OCI-LY7 (cell line): ENCODE results near the gene GOT2. TPM values are rescaled to one million over a fixed set of nuclear protein-coding genes. Genes with fewer than 3 reads are reported as not detected.

Source experiments
- BruUV-seq: library from RNA; stranded (reverse); fragments of 400-500 nt; replicated peaks from 2 replicates; lab custom pipeline; 2021; lab: Mats Ljungman, UMichigan
- CTCF ChIA-PET: fragments of 300-600 bp; sonication (Branson Sonifier 250); formaldehyde crosslinking; loops from one replicate; lab custom pipeline; 2022; ENCODE audit warnings: antibody characterized with exemption; ENCODE audit not compliant: unreplicated experiment; lab: Charles Lee
- POLR2A ChIA-PET: fragments of 300-600 bp; sonication (Branson Sonifier 250); formaldehyde crosslinking; loops from one replicate; lab custom pipeline; 2022; ENCODE audit warnings: antibody characterized with exemption; lab: Charles Lee
- DNase-seq: peaks from one replicate; pipeline ENCODE4 v3.0.0-alpha.2; 2015; ENCODE audit warnings: low spot score
- H2AFZ ChIP-seq: fragments of 200-600 bp; sonication (generic), shearing (Covaris generic); 2 replicates; pipeline ENCODE4 v1.6.1; 2014; ENCODE audit warnings: mild to moderate bottlenecking, antibody characterized with exemption, low read length, moderate library complexity
- H3K27ac ChIP-seq: fragments of 200-600 bp; sonication (generic); 2 replicates; pipeline ENCODE4 v1.5.1; 2014; ENCODE audit warnings: mixed run types, low read depth, mild to moderate bottlenecking, moderate library complexity, low read length, inconsistent platforms; ENCODE audit not compliant: poor library complexity, severe bottlenecking
- H3K36me3 ChIP-seq: fragments of 200-600 bp; sonication (generic); 2 replicates; pipeline ENCODE4 v1.6.1; 2014; ENCODE audit warnings: mild to moderate bottlenecking, antibody characterized with exemption, low read length, moderate library complexity, mixed read lengths; ENCODE audit not compliant: insufficient read depth
- H3K4me1 ChIP-seq: fragments of 200-600 bp; sonication (generic); 2 replicates; pipeline ENCODE4 v1.5.1; 2014; ENCODE audit warnings: mild to moderate bottlenecking, low read length; ENCODE audit not compliant: insufficient read depth, poor library complexity, severe bottlenecking
- H3K4me2 ChIP-seq: fragments of 200-600 bp; sonication (generic); 2 replicates; pipeline ENCODE4 v1.6.1; 2014; ENCODE audit warnings: mild to moderate bottlenecking, low read length
- H3K4me3 ChIP-seq: fragments of 200-600 bp; sonication (generic); 2 replicates; pipeline ENCODE4 v1.5.1; 2014; ENCODE audit warnings: mild to moderate bottlenecking, low read depth, low read length; ENCODE audit not compliant: poor library complexity, severe bottlenecking
- H3K79me2 ChIP-seq: fragments of 200-600 bp; sonication (generic); 2 replicates; pipeline ENCODE4 v1.6.1; 2016; ENCODE audit warnings: low read depth, mild to moderate bottlenecking, low read length, moderate library complexity, mixed read lengths; ENCODE audit not compliant: insufficient read depth
- H3K9me2 ChIP-seq: fragments of 200-600 bp; sonication (generic); 2 replicates; pipeline ENCODE4 v1.6.1; 2016; ENCODE audit warnings: mild to moderate bottlenecking, low read length, mixed read lengths; ENCODE audit not compliant: insufficient read depth
- H3K9me3 ChIP-seq: fragments of 200-600 bp; sonication (generic); 2 replicates; pipeline ENCODE4 v1.6.1; 2014; ENCODE audit warnings: mild to moderate bottlenecking, mixed run types, low read length, mixed read lengths
- H4K20me1 ChIP-seq: fragments of 200-600 bp; sonication (generic); 2 replicates; pipeline ENCODE4 v1.6.1; 2014; ENCODE audit warnings: mild to moderate bottlenecking, antibody characterized with exemption, low read length, moderate library complexity, mixed read lengths; ENCODE audit not compliant: insufficient read depth
- EZH2phosphoT487 ChIP-seq: fragments of 200-600 bp; sonication (generic); IDR thresholded peaks from 2 replicates; pipeline ENCODE4 v1.6.1; 2018; ENCODE audit warnings: low read depth, borderline replicate concordance, mild to moderate bottlenecking, mixed run types, antibody characterized with exemption, low read length, moderate library complexity, mixed read lengths
- intact Hi-C: fragments of 100-400 bp; cut with micrococcal nuclease; formaldehyde crosslinking; loops from one replicate; pipeline ENCODE4 v1.10.0; 2022; ENCODE audit not compliant: unreplicated experiment
- total RNA-seq, 2 experiments: library from RNA; depleted of rRNA in 1 of 2; stranded (reverse); fragments of >200 nt in 1 of 2; shearing (Covaris generic) in 1 of 2; gene quantifications; 2 replicates each; pipeline ENCODE4 v1.2.3, GENCODE V29; 2014 to 2022
- TF ChIP-seq, protein P1 (sequence below): fragments of 200-600 bp; sonication (generic); conservative IDR thresholded peaks from 2 replicates; pipeline ENCODE4 v1.5.1; 2014; ENCODE audit warnings: mild to moderate bottlenecking, antibody characterized with exemption, low read length, moderate library complexity, mixed read lengths

The GOT2 gene
- total RNA-seq, 2 experiments from 2014 or later: 104 to 280 TPM

DNA sequence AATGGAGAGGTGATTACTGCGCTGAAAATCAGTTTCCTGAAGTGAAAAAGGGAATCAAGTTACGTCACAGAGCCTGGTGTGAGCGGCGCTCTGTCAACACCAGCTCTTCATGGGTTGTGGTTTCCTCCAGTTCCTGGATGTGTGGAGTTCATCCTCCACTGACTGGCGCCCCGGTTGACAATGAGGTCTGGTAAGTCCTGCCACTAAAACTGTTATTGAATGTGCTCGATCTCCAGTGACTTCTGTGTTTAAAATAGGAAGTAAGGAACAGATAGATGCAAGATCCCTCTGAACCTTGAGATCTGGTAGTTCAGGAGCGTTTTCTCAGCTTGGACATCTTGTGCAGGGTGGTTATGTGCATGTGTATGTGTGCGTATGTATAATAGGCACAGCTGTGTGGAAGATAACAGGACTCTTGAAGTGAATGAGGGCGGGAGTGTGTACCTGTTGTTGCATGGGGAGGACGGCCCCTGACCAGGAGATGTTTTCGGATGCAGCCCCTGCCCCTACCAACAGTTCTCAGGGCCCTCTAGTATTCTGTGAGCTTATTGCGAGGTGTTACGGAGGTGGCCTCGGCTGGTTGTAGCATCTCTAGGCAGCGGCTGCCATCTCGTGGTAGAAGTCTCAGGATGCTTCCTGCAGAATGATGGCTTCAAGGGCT, 22.0 kb upstream of the GOT2 start:
- Histone ChIP-seq H3K4me1 (peaks cover 8% of the 10 kb centered on the region), H3K27ac (no peak overlapping the region), H3K9me3 (no peaks in the 10 kb centered on the region), H3K79me2 (no peaks in the 10 kb centered on the region), H2AFZ (peak overlapping the region; percentile 95), H4K20me1 (no peaks in the 10 kb centered on the region), H3K36me3 (no peaks in the 10 kb centered on the region), H3K9me2 (no peaks in the 10 kb centered on the region), H3K4me2 (peak overlapping the region; percentile 46), H3K4me3 (peak overlapping the region; percentile 5)
- intact Hi-C loops: loop anchor here (1.0 to 5.0 kb wide), 5 partner anchors 78 to 420 kb away; no protein-coding TSS in a partner anchor
- ChIA-PET CTCF (interaction anchor here (0.5 to 1.3 kb wide), 12 partner anchors 17 to 568 kb away, joined by 3 to 14 read pairs (median 3); partner anchors contain the start of gene SLC38A7), POLR2A (interaction anchor here (0.6 to 1.5 kb wide), 7 partner anchors 16 to 420 kb away, joined by 3 to 6 read pairs (median 3); partner anchors contain the start of genes CNOT1 and SLC38A7)
- TF ChIP-seq, protein P1, sequence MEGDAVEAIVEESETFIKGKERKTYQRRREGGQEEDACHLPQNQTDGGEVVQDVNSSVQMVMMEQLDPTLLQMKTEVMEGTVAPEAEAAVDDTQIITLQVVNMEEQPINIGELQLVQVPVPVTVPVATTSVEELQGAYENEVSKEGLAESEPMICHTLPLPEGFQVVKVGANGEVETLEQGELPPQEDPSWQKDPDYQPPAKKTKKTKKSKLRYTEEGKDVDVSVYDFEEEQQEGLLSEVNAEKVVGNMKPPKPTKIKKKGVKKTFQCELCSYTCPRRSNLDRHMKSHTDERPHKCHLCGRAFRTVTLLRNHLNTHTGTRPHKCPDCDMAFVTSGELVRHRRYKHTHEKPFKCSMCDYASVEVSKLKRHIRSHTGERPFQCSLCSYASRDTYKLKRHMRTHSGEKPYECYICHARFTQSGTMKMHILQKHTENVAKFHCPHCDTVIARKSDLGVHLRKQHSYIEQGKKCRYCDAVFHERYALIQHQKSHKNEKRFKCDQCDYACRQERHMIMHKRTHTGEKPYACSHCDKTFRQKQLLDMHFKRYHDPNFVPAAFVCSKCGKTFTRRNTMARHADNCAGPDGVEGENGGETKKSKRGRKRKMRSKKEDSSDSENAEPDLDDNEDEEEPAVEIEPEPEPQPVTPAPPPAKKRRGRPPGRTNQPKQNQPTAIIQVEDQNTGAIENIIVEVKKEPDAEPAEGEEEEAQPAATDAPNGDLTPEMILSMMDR: peak; percentile 97
- TF ChIP-seq EZH2phosphoT487: no peak
- DNase-seq: peak; percentile 88
- no TSS peak for BruUV-seq

DNA sequence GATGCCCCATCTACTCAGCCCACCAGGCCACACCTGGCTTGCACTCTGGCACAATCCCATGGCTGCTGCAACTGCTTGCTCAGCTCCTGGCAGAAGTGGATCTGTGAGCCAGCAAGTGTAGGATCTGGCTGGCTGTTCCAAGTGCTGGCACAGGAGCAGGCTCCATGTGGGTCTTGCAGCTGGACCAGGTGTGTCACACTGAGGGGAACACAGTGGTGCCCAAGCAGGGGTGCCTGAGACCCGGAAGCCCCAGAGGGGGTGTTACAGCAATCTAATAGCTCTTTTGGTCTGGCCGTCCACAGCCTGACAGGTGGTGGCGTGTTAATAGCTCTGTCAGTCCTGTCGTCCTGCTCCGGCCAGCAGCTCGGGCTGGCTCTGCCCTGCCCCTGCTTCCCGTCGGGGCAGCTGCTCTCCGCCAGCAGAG, 19.6 kb upstream of the GOT2 start:
- no peak for TF ChIP-seq EZH2phosphoT487
- TF ChIP-seq, protein P1: no peak
- no peaks in the 10 kb centered on the region for H3K79me2 ChIP-seq
- H3K4me1 ChIP-seq: peaks cover 8% of the 10 kb centered on the region
- H3K27ac ChIP-seq: no peak overlapping the region
- no peak overlapping the region for H3K4me2 ChIP-seq
- no peak overlapping the region for H3K4me3 ChIP-seq
- no peaks in the 10 kb centered on the region for H3K36me3 ChIP-seq
- POLR2A ChIA-PET: interaction anchor here (0.9 kb wide), 1 partner anchor 17 kb away, joined by 3 read pairs; no protein-coding TSS in a partner anchor
- BruUV-seq: no TSS peak
- no peak overlapping the region for H2AFZ ChIP-seq
- H4K20me1 ChIP-seq: no peaks in the 10 kb centered on the region
- no peak for DNase-seq
- no peaks in the 10 kb centered on the region for H3K9me2 ChIP-seq
- intact Hi-C loops: no loop called here
- CTCF ChIA-PET: no interaction called here
- no peaks in the 10 kb centered on the region for H3K9me3 ChIP-seq

DNA sequence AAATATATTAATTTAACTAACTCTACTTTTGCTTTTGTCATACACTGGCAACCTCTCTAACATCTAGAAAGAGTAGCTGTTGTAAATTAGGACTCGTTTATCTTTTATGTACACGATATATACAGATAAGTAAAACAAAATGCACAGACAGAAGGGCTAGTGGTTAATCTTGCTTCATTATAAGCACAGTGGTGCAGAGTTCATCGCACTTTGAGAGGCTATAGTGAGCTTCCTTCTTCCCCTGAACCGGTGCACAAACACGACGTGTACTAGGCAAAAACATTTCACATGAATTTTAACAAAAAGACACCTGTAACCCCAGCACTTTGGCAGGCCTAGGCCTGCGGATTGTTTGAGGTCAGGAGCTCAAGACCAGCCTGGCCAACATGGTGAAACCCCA, 10.4 kb upstream of the GOT2 start:
- intact Hi-C loops: no loop called here
- POLR2A ChIA-PET: interaction anchor here (0.6 to 1.0 kb wide), 3 partner anchors 12 to 109 kb away, joined by 3 read pairs; no protein-coding TSS in a partner anchor

More for the DNA sequence above, 10.4 kb upstream of the GOT2 start:
- CTCF ChIA-PET: no interaction called here
- DNase-seq: no peak
- no TSS peak for BruUV-seq
- no peaks in the 10 kb centered on the region for H3K4me1 ChIP-seq
- no peaks in the 10 kb centered on the region for H3K9me2 ChIP-seq
- no peaks in the 10 kb centered on the region for H3K79me2 ChIP-seq
- no peak overlapping the region for H3K4me3 ChIP-seq
- H3K4me2 ChIP-seq: no peak overlapping the region
- H2AFZ ChIP-seq: no peak overlapping the region
- no peaks in the 10 kb centered on the region for H4K20me1 ChIP-seq
- TF ChIP-seq EZH2phosphoT487: no peak
- TF ChIP-seq, protein P1: no peak
- no peak overlapping the region for H3K27ac ChIP-seq
- no peaks in the 10 kb centered on the region for H3K9me3 ChIP-seq
- no peaks in the 10 kb centered on the region for H3K36me3 ChIP-seq
